ENCODE measurements around the gene C1QTNF1.

The C1QTNF1 gene

DNA sequence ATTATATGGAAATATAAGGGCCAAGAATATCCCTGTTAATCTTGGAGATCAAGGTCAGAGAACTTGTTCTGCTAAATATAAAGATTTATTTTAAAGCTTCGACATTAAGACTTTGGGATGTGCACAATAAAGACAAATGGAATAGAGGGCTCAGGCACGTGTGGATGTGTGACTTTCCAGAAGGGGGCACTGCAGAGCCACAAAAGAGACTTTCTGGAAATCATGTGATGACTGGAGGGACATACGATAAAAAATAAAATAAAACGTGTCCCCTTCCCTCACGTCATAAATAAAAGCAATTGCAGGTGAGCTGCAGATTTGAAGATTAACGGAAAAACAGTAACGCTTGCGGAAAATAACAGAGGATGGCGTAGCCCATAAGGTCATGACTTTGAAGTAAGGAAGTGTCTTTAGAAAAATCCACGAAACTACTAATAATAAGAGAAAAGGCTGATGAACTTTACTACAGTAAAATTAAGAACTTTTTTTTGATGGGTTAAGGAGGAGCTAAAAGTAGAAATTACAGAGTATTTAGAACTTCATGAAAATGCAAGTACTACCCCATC, 41.2 kb downstream of the C1QTNF1 start:
- ATAC-seq: peak; percentile 71; the same call in 2 of the 3 replicates
- no peak for TF ChIP-seq OSR1 (CRISPR knock-in tag; IDR thresholded peaks at IDR 0.05)
- TF ChIP-seq TOX (CRISPR knock-in tag; IDR thresholded peaks at IDR 0.05; ENCODE audit: borderline replicate concordance): no peak
- TF ChIP-seq PPARA (CRISPR knock-in tag; IDR thresholded peaks at IDR 0.05; ENCODE audit: borderline replicate concordance): no peak
- no peak for TF ChIP-seq ZFP3 (CRISPR knock-in tag; IDR thresholded peaks at IDR 0.05)
- TF ChIP-seq GLIS3 (CRISPR knock-in tag; IDR thresholded peaks at IDR 0.05): no peak
- no peak for TF ChIP-seq ZNF70 (CRISPR knock-in tag; IDR thresholded peaks at IDR 0.05)
- TF ChIP-seq, protein P1, sequence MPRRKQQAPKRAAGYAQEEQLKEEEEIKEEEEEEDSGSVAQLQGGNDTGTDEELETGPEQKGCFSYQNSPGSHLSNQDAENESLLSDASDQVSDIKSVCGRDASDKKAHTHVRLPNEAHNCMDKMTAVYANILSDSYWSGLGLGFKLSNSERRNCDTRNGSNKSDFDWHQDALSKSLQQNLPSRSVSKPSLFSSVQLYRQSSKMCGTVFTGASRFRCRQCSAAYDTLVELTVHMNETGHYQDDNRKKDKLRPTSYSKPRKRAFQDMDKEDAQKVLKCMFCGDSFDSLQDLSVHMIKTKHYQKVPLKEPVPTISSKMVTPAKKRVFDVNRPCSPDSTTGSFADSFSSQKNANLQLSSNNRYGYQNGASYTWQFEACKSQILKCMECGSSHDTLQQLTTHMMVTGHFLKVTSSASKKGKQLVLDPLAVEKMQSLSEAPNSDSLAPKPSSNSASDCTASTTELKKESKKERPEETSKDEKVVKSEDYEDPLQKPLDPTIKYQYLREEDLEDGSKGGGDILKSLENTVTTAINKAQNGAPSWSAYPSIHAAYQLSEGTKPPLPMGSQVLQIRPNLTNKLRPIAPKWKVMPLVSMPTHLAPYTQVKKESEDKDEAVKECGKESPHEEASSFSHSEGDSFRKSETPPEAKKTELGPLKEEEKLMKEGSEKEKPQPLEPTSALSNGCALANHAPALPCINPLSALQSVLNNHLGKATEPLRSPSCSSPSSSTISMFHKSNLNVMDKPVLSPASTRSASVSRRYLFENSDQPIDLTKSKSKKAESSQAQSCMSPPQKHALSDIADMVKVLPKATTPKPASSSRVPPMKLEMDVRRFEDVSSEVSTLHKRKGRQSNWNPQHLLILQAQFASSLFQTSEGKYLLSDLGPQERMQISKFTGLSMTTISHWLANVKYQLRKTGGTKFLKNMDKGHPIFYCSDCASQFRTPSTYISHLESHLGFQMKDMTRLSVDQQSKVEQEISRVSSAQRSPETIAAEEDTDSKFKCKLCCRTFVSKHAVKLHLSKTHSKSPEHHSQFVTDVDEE (CRISPR knock-in tag; IDR thresholded peaks at IDR 0.05): no peak
- TF ChIP-seq, protein P2, sequence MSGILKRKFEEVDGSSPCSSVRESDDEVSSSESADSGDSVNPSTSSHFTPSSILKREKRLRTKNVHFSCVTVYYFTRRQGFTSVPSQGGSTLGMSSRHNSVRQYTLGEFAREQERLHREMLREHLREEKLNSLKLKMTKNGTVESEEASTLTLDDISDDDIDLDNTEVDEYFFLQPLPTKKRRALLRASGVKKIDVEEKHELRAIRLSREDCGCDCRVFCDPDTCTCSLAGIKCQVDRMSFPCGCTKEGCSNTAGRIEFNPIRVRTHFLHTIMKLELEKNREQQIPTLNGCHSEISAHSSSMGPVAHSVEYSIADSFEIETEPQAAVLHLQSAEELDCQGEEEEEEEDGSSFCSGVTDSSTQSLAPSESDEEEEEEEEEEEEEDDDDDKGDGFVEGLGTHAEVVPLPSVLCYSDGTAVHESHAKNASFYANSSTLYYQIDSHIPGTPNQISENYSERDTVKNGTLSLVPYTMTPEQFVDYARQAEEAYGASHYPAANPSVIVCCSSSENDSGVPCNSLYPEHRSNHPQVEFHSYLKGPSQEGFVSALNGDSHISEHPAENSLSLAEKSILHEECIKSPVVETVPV (CRISPR knock-in tag; IDR thresholded peaks at IDR 0.05): no peak
- TF ChIP-seq, protein P3, sequence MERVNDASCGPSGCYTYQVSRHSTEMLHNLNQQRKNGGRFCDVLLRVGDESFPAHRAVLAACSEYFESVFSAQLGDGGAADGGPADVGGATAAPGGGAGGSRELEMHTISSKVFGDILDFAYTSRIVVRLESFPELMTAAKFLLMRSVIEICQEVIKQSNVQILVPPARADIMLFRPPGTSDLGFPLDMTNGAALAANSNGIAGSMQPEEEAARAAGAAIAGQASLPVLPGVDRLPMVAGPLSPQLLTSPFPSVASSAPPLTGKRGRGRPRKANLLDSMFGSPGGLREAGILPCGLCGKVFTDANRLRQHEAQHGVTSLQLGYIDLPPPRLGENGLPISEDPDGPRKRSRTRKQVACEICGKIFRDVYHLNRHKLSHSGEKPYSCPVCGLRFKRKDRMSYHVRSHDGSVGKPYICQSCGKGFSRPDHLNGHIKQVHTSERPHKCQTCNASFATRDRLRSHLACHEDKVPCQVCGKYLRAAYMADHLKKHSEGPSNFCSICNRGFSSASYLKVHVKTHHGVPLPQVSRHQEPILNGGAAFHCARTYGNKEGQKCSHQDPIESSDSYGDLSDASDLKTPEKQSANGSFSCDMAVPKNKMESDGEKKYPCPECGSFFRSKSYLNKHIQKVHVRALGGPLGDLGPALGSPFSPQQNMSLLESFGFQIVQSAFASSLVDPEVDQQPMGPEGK (CRISPR knock-in tag; IDR thresholded peaks at IDR 0.05; ENCODE audit: borderline replicate concordance): no peak
- TF ChIP-seq ISL1 (CRISPR knock-in tag; IDR thresholded peaks at IDR 0.05): no peak
- TF ChIP-seq, protein P4, sequence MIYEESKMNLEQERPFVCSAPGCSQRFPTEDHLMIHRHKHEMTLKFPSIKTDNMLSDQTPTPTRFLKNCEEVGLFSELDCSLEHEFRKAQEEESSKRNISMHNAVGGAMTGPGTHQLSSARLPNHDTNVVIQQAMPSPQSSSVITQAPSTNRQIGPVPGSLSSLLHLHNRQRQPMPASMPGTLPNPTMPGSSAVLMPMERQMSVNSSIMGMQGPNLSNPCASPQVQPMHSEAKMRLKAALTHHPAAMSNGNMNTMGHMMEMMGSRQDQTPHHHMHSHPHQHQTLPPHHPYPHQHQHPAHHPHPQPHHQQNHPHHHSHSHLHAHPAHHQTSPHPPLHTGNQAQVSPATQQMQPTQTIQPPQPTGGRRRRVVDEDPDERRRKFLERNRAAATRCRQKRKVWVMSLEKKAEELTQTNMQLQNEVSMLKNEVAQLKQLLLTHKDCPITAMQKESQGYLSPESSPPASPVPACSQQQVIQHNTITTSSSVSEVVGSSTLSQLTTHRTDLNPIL (CRISPR knock-in tag; IDR thresholded peaks at IDR 0.05; ENCODE audit: low read depth): no peak
- no peak for TF ChIP-seq ZNF8 (CRISPR knock-in tag; IDR thresholded peaks at IDR 0.05)
- no peak for TF ChIP-seq ZFP30 (CRISPR knock-in tag; IDR thresholded peaks at IDR 0.05)
- TF ChIP-seq TCF4 (CRISPR knock-in tag; IDR thresholded peaks at IDR 0.05; ENCODE audit: borderline replicate concordance): no peak

DNA sequence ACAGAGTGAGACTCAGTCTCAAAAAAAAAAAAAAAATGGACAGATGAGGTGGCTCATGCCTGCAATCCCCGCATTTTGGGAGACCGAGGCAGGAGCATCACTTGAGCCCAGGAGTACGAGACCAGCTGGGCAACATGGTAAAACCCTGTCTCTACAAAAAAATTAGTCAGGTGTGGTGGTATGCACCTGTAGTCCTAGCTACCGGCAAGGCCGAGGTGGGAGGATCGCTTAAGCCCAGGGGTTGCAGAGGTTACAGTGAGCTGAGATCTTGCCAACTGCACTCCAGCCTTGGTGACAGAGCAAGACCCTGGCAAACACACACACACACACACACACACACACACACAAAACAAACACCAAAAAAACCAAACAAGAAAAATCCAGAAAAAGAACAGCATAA, 43.0 kb downstream of the C1QTNF1 start:
- ATAC-seq: no peak
- no peak for TF ChIP-seq ZNF8 (CRISPR knock-in tag; IDR thresholded peaks at IDR 0.05)
- TF ChIP-seq, protein P4 (CRISPR knock-in tag; IDR thresholded peaks at IDR 0.05; ENCODE audit: low read depth): no peak
- TF ChIP-seq, protein P5, sequence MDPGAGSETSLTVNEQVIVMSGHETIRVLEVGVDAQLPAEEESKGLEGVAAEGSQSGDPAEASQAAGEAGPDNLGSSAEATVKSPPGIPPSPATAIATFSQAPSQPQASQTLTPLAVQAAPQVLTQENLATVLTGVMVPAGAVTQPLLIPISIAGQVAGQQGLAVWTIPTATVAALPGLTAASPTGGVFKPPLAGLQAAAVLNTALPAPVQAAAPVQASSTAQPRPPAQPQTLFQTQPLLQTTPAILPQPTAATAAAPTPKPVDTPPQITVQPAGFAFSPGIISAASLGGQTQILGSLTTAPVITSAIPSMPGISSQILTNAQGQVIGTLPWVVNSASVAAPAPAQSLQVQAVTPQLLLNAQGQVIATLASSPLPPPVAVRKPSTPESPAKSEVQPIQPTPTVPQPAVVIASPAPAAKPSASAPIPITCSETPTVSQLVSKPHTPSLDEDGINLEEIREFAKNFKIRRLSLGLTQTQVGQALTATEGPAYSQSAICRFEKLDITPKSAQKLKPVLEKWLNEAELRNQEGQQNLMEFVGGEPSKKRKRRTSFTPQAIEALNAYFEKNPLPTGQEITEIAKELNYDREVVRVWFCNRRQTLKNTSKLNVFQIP (CRISPR knock-in tag; IDR thresholded peaks at IDR 0.05; ENCODE audit: borderline replicate concordance, low read depth): no peak
- no peak for TF ChIP-seq ARNTL (CRISPR knock-in tag; IDR thresholded peaks at IDR 0.05; ENCODE audit: borderline replicate concordance, low read depth)
- TF ChIP-seq RARB (CRISPR knock-in tag; IDR thresholded peaks at IDR 0.05): no peak
- no peak for TF ChIP-seq BACH2 (CRISPR knock-in tag; IDR thresholded peaks at IDR 0.05; ENCODE audit: borderline replicate concordance)
- no peak for TF ChIP-seq TOX (CRISPR knock-in tag; IDR thresholded peaks at IDR 0.05; ENCODE audit: borderline replicate concordance)
- TF ChIP-seq ZFP30 (CRISPR knock-in tag; IDR thresholded peaks at IDR 0.05): no peak
- TF ChIP-seq, protein P3 (CRISPR knock-in tag; IDR thresholded peaks at IDR 0.05; ENCODE audit: borderline replicate concordance): no peak
- TF ChIP-seq CSDC2 (CRISPR knock-in tag; IDR thresholded peaks at IDR 0.05): no peak
- no peak for TF ChIP-seq GLIS3 (CRISPR knock-in tag; IDR thresholded peaks at IDR 0.05)
- TF ChIP-seq, protein P1 (CRISPR knock-in tag; IDR thresholded peaks at IDR 0.05): no peak
- TF ChIP-seq ZNF565 (CRISPR knock-in tag; conservative IDR thresholded peaks at IDR 0.05; ENCODE audit: low read depth): no peak
- TF ChIP-seq, protein P2 (CRISPR knock-in tag; IDR thresholded peaks at IDR 0.05): no peak
- TF ChIP-seq TCF4 (CRISPR knock-in tag; IDR thresholded peaks at IDR 0.05; ENCODE audit: borderline replicate concordance): no peak
- no peak for TF ChIP-seq PPARA (CRISPR knock-in tag; IDR thresholded peaks at IDR 0.05; ENCODE audit: borderline replicate concordance)

All from SK-N-SH treated with all-trans-retinoic acid at 6 μM for 48 hours (cell line).